ENCODE data around the gene ARHGEF11.

DNA sequence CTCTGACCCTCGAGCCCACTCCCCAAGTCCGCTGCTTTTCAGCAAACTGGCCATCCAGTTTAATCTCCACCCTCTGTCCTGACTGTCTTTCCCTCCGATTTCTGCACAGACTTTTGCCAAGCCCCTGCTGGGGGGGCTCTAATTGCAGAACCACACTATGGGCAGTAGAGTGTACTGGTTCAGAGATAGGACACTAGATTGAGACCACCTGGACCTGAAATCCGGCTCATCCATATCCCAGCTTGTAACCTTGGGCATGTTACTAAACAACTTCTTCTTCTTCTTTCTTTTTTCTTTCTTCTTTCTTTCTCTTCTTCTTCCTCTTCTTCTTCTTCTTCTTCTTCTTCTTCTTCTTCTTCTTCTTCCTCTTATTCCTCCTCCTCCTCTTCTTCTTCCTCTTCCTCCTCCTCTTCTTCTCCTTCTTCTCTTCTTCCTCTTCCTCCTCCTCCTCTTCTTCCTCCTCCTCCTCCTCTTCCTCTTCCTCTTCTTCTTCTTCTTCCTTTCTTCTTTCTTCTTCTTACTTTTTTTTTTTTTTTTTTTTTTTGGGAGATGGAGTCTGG, 117.4 kb downstream of the ARHGEF11 start:
- TF ChIP-seq, protein P1, sequence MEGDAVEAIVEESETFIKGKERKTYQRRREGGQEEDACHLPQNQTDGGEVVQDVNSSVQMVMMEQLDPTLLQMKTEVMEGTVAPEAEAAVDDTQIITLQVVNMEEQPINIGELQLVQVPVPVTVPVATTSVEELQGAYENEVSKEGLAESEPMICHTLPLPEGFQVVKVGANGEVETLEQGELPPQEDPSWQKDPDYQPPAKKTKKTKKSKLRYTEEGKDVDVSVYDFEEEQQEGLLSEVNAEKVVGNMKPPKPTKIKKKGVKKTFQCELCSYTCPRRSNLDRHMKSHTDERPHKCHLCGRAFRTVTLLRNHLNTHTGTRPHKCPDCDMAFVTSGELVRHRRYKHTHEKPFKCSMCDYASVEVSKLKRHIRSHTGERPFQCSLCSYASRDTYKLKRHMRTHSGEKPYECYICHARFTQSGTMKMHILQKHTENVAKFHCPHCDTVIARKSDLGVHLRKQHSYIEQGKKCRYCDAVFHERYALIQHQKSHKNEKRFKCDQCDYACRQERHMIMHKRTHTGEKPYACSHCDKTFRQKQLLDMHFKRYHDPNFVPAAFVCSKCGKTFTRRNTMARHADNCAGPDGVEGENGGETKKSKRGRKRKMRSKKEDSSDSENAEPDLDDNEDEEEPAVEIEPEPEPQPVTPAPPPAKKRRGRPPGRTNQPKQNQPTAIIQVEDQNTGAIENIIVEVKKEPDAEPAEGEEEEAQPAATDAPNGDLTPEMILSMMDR (conservative IDR thresholded peaks at IDR 0.05): no peak; the same call in 1 of the 2 replicates
- TF ChIP-seq ZFX (IDR thresholded peaks at IDR 0.05): no peak
